Loucy (cell line): ENCODE measurements around the gene ARGLU1.

Experiments used
- H2AFZ ChIP-seq: fragments of 200-600 bp; sonication (generic); 2 replicates; pipeline ENCODE4 v1.6.0; 2016; ENCODE audit warnings: antibody characterized with exemption, mild to moderate bottlenecking, low read length, moderate library complexity
- H3F3A ChIP-seq: fragments of 200-600 bp; 2 replicates; pipeline ENCODE4 v1.6.0; 2016; ENCODE audit warnings: antibody characterized with exemption, low read depth, mild to moderate bottlenecking
- H3K27me3 ChIP-seq: fragments of 200-600 bp; sonication (generic); 2 replicates; pipeline ENCODE4 v1.6.1; 2014; ENCODE audit warnings: low read length, mild to moderate bottlenecking; ENCODE audit not compliant: insufficient read depth, poor library complexity, severe bottlenecking
- H3K36me3 ChIP-seq: fragments of 200-600 bp; sonication (generic); 2 replicates; pipeline ENCODE4 v1.6.1; 2016; ENCODE audit warnings: low read length; ENCODE audit not compliant: insufficient read depth
- H3K4me1 ChIP-seq: fragments of 200-600 bp; sonication (generic); 2 replicates; pipeline ENCODE4 v1.5.1; 2014; ENCODE audit warnings: low read length, mild to moderate bottlenecking; ENCODE audit not compliant: insufficient read depth, poor library complexity, severe bottlenecking
- H3K4me2 ChIP-seq: fragments of 200-600 bp; sonication (generic); 2 replicates; pipeline ENCODE4 v1.6.0; 2014; ENCODE audit warnings: antibody characterized with exemption, low read length, low read depth, mild to moderate bottlenecking; ENCODE audit not compliant: poor library complexity, severe bottlenecking
- H3K4me3 ChIP-seq: fragments of 200-600 bp; sonication (generic); 2 replicates; pipeline ENCODE4 v1.5.1; 2014; ENCODE audit warnings: low read length, mild to moderate bottlenecking, mixed read lengths; ENCODE audit not compliant: poor library complexity, severe bottlenecking
- H3K79me2 ChIP-seq: fragments of 200-600 bp; sonication (generic); 2 replicates; pipeline ENCODE4 v1.6.1; 2014; ENCODE audit warnings: low read length; ENCODE audit not compliant: insufficient read depth
- H3K9ac ChIP-seq: fragments of 200-600 bp; sonication (generic); 2 replicates; pipeline ENCODE4 v1.6.0; 2014; ENCODE audit warnings: mild to moderate bottlenecking, low read depth, low read length, moderate library complexity; ENCODE audit not compliant: poor library complexity, severe bottlenecking
- H3K9me2 ChIP-seq: fragments of 200-600 bp; sonication (generic); replicated peaks from 2 replicates; pipeline ENCODE4 v1.6.1; 2016; ENCODE audit warnings: low read depth, low read length, mixed read lengths
- H3K9me3 ChIP-seq: fragments of 200-600 bp; sonication (generic); 2 replicates; pipeline ENCODE4 v1.6.1; 2014; ENCODE audit warnings: mild to moderate bottlenecking, antibody characterized with exemption, low read length, low read depth; ENCODE audit not compliant: insufficient read depth
- H4K20me1 ChIP-seq: fragments of 200-600 bp; sonication (generic); 2 replicates; pipeline ENCODE4 v1.6.0; 2014; ENCODE audit warnings: antibody characterized with exemption, low read length, mild to moderate bottlenecking; ENCODE audit not compliant: insufficient read depth, poor library complexity, severe bottlenecking
- CTCF ChIP-seq: fragments of 200-600 bp; sonication (generic); conservative IDR thresholded peaks from 2 replicates; pipeline ENCODE4 v1.5.1; 2014; ENCODE audit warnings: mild to moderate bottlenecking, antibody characterized with exemption, low read length
- EZH2phosphoT487 ChIP-seq: fragments of 200-600 bp; IDR thresholded peaks from 2 replicates; pipeline ENCODE4 v1.6.1; 2018; ENCODE audit warnings: antibody characterized with exemption, mild to moderate bottlenecking, moderate library complexity, borderline replicate concordance

ARGLU1 gene

GRCh38 chr13:106597749-106598395, 29.9 kb upstream of the ARGLU1 start:
- Histone ChIP-seq H3K9me2 (no peaks in the 10 kb centered on the region), H3K4me1 (peaks cover 15% of the 10 kb centered on the region), H3K4me2 (no peak overlapping the region), H3K9me3 (no peaks in the 10 kb centered on the region), H3K4me3 (no peak overlapping the region), H2AFZ (no peak overlapping the region), H3K79me2 (no peaks in the 10 kb centered on the region), H3K27me3 (no peaks in the 10 kb centered on the region), H3K9ac (no peak overlapping the region), H4K20me1 (no peaks in the 10 kb centered on the region), H3F3A (0 out of 2 replicates have a peak, but pooled peaks cover 4% of the 10 kb centered on the region), H3K36me3 (no peaks in the 10 kb centered on the region)
- TF ChIP-seq EZH2phosphoT487 (no peak), CTCF (no peak)

GRCh38 chr13:106597186-106597585, 29.2 kb upstream of the ARGLU1 start:
- Histone ChIP-seq H4K20me1 (no peaks in the 10 kb centered on the region), H3K36me3 (no peaks in the 10 kb centered on the region), H3K9ac (no peak overlapping the region), H3K4me1 (peaks cover 15% of the 10 kb centered on the region), H2AFZ (no peak overlapping the region), H3K79me2 (no peaks in the 10 kb centered on the region), H3K9me2 (no peaks in the 10 kb centered on the region), H3K4me2 (no peak overlapping the region), H3F3A (0 out of 2 replicates have a peak, but pooled peaks cover 4% of the 10 kb centered on the region), H3K4me3 (no peak overlapping the region), H3K9me3 (no peaks in the 10 kb centered on the region), H3K27me3 (no peaks in the 10 kb centered on the region)
- TF ChIP-seq CTCF, result no peak
- no peak for TF ChIP-seq EZH2phosphoT487

- Histone ChIP-seq H3K9me2 (no peaks in the 10 kb centered on the region), H3K27me3 (no peaks in the 10 kb centered on the region), H3F3A (0 out of 2 replicates have a peak, but pooled peaks cover 4% of the 10 kb centered on the region), H3K4me2 (no peak overlapping the region), H3K9ac (no peak overlapping the region), H3K36me3 (no peaks in the 10 kb centered on the region), H4K20me1 (no peaks in the 10 kb centered on the region), H3K9me3 (no peaks in the 10 kb centered on the region), H3K4me3 (no peak overlapping the region), H3K79me2 (no peaks in the 10 kb centered on the region), H3K4me1 (peaks cover 15% of the 10 kb centered on the region), H2AFZ (no peak overlapping the region)
- TF ChIP-seq CTCF, result no peak
- TF ChIP-seq EZH2phosphoT487, result no peak
These were observed 28.5 kb upstream of the ARGLU1 start for GRCh38 chr13:106596275-106596937.
